Type B pancreatic cell (in vitro differentiated cells): ENCODE measurements around the gene AK5. TPM values are rescaled to one million over a fixed set of nuclear protein-coding genes. Genes with fewer than 3 reads are reported as not detected.

Experiments used
- DNase-seq: peaks from one replicate; pipeline ENCODE4 v3.0.0; 2021; ENCODE audit warnings: mixed read lengths; ENCODE audit not compliant: unreplicated experiment; ENCODE audit errors: extremely low spot score
- H3K27ac Mint-ChIP-seq: 2 replicates; pipeline ENCODE4 v1.8.0; 2021; ENCODE audit warnings: mild to moderate bottlenecking, mixed read lengths
- H3K27me3 Mint-ChIP-seq: 2 replicates; pipeline ENCODE4 v1.8.0; 2021; ENCODE audit warnings: mixed read lengths
- H3K36me3 Mint-ChIP-seq: 2 replicates; pipeline ENCODE4 v1.8.0; 2021; ENCODE audit warnings: mixed read lengths
- H3K4me1 Mint-ChIP-seq: one replicate; pipeline ENCODE4 v1.8.0; 2021; ENCODE audit warnings: mixed read lengths; ENCODE audit not compliant: unreplicated experiment
- H3K4me3 Mint-ChIP-seq: 2 replicates; pipeline ENCODE4 v1.8.0; 2021; ENCODE audit warnings: mild to moderate bottlenecking, mixed read lengths
- H3K9me3 Mint-ChIP-seq: 2 replicates; pipeline ENCODE4 v1.8.0; 2021; ENCODE audit warnings: mixed read lengths
- total RNA-seq: library from RNA; stranded (reverse); gene quantifications from 2 replicates; pipeline ENCODE4 v1.2.1, GENCODE V29; 2021; ENCODE audit warnings: low replicate concordance
- TF ChIP-seq, protein P1 (sequence below): fragments of 200-600 bp; sonication (generic); conservative IDR thresholded peaks from 2 replicates; pipeline ENCODE4 v1.5.0; 2021; ENCODE audit warnings: antibody characterized with exemption, mild to moderate bottlenecking

The AK5 gene
- total RNA-seq, 1 donor from 2014 or later, result 1.0 TPM

DNA sequence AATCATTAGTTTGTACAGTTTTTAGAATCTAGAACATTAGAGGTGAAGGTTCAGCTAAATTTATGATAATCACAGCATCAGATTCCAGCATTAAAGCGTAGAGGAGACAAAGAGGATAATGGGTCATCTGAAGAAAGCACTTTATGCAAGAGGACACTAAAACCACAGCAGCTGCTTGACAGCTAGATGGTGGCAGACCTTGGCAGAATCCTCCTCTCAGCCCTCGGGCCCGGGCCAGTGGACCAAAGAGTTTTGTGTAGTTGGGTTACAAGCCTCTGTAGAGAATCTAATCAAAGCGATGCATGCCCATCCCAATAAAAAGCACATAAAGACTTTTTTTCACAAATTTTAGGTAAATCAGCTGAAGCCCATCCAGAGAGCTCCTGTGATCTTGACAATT, 59.4 kb downstream of the AK5 start:
- TF ChIP-seq, protein P1, sequence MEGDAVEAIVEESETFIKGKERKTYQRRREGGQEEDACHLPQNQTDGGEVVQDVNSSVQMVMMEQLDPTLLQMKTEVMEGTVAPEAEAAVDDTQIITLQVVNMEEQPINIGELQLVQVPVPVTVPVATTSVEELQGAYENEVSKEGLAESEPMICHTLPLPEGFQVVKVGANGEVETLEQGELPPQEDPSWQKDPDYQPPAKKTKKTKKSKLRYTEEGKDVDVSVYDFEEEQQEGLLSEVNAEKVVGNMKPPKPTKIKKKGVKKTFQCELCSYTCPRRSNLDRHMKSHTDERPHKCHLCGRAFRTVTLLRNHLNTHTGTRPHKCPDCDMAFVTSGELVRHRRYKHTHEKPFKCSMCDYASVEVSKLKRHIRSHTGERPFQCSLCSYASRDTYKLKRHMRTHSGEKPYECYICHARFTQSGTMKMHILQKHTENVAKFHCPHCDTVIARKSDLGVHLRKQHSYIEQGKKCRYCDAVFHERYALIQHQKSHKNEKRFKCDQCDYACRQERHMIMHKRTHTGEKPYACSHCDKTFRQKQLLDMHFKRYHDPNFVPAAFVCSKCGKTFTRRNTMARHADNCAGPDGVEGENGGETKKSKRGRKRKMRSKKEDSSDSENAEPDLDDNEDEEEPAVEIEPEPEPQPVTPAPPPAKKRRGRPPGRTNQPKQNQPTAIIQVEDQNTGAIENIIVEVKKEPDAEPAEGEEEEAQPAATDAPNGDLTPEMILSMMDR, result no peak
- Mint-ChIP-seq H3K4me1 (no peaks in the 10 kb centered on the region), H3K36me3 (no peaks in the 10 kb centered on the region), H3K27ac (no peak overlapping the region), H3K4me3 (no peak overlapping the region), H3K9me3 (no peaks in the 10 kb centered on the region), H3K27me3 (no peaks in the 10 kb centered on the region)
- no peak for DNase-seq

DNA sequence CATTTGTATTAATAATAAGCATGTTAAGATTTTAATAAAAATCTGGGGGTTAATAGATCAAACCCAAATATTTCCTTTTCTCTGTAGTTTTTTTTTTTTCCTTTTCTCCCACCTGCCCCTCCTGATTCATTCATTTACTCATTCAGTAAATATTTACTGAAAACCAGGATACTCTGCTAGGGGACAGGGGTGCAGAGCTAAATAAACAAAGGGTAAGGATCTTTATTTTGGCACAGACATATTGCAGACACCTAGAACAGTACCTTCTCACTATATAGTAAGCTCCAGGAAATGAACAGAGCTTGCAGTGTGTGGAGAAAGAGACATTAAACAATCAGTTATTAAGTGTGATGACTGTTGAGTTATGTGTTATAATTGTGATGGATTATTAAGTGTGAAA, 60.9 kb downstream of the AK5 start:
- TF ChIP-seq, protein P1, result no peak
- Mint-ChIP-seq H3K9me3 (no peaks in the 10 kb centered on the region), H3K4me1 (no peaks in the 10 kb centered on the region), H3K4me3 (no peak overlapping the region), H3K27ac (no peak overlapping the region), H3K27me3 (no peaks in the 10 kb centered on the region), H3K36me3 (no peaks in the 10 kb centered on the region)
- no peak for DNase-seq

DNA sequence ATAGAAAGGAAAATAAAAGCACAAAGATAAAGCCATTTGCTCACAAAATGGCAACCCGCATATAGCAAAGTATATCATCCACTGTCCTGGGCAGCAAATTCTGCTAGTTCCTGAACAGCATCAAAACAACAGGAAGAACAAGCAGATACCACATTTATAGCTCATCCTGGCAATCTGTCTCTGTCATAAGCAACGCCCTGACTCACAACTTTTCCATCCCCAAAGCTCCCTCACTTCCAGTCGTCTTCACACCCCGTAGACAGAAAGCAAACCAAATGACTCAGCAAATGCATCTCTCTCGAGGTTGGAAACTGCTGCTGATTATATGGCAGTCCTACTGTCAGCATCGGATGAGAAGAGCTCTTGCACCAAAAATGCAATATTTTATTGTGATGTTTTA, 65.8 kb downstream of the AK5 start:
- Mint-ChIP-seq H3K4me3 (no peak overlapping the region), H3K27me3 (no peaks in the 10 kb centered on the region), H3K9me3 (no peaks in the 10 kb centered on the region), H3K27ac (peak overlapping the region; percentile 10), H3K4me1 (no peaks in the 10 kb centered on the region), H3K36me3 (no peaks in the 10 kb centered on the region)
- DNase-seq, result no peak
- TF ChIP-seq, protein P1, result no peak

DNA sequence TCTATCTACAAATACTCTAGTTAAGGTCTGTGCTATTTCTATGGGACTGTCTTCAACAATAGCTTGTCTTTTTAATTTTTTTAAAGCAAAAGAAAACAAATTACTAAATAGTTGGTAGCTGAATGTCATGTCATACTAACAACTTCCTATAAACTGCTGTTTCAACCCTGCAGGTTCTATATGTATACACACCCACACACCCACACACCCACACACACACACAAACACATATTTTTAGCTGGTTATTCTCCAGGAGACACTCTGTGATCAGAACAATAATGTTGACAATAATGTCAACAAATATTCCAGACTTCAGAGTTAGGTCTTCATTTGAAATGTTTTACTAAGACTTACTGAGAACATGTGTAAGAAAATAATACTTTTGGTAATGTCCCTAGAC, 66.7 kb downstream of the AK5 start:
- H3K4me1 Mint-ChIP-seq, result no peaks in the 10 kb centered on the region
- no peak overlapping the region for H3K4me3 Mint-ChIP-seq
- TF ChIP-seq, protein P1, result no peak
- H3K36me3 Mint-ChIP-seq, result no peaks in the 10 kb centered on the region
- H3K9me3 Mint-ChIP-seq, result no peaks in the 10 kb centered on the region
- H3K27me3 Mint-ChIP-seq, result no peaks in the 10 kb centered on the region
- DNase-seq, result no peak
- H3K27ac Mint-ChIP-seq, result no peak overlapping the region

DNA sequence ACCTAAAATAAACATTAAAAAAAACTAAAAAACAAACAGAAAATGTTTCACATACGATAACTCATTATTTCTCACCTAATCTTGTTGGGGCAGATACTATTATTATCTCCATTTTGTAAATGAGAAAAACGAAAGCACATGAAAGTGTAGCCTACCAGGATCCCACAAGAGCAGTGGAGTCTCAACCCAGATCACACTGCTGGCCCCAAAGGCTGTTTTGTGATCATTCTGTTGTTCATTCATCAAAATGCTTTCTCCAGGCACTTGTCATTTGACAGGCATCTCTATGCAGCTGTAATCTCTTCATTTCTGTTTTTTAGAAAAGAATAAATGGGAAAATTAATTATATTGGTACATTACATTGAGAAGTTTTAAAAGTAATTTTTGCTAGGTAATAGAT, 67.5 kb downstream of the AK5 start:
- H3K4me1 Mint-ChIP-seq, result no peaks in the 10 kb centered on the region
- H3K9me3 Mint-ChIP-seq, result no peaks in the 10 kb centered on the region
- no peaks in the 10 kb centered on the region for H3K36me3 Mint-ChIP-seq
- no peaks in the 10 kb centered on the region for H3K27me3 Mint-ChIP-seq
- no peak overlapping the region for H3K27ac Mint-ChIP-seq
- TF ChIP-seq, protein P1, result no peak
- DNase-seq, result no peak
- H3K4me3 Mint-ChIP-seq, result no peak overlapping the region
